ENCODE measurements around the gene GPR180.

- TF ChIP-seq ZNF274 (IDR thresholded peaks at IDR 0.05; ENCODE audit: low read depth, low read length) (no peak), YY1 (IDR thresholded peaks at IDR 0.05; ENCODE audit: insufficient read depth, insufficient read length) (no peak)
Observed at GRCh38 chr13:94672400-94672799, 70.7 kb downstream of the GPR180 start.

Measured in NT2/D1 (cell line).